Activated B cell treated with CpG ODN at 0.5 μM for 24 hours (primary cell): ENCODE results near the gene ATF7. TPM values are rescaled to one million over a fixed set of nuclear protein-coding genes. Genes with fewer than 3 reads are reported as not detected.

Experiments
- ATAC-seq: fragments of 200-7000 bp; cut with Tn5 transposase; one replicate; pipeline ENCODE4 v1.10.0; 2021; ENCODE audit warnings: low read depth, mild to moderate bottlenecking, moderate library complexity
- CTCF ChIA-PET: fragments of 350-600 bp; sonication (Branson Sonifier 250); formaldehyde crosslinking; loops from one replicate; lab custom pipeline; 2021; ENCODE audit warnings: antibody characterized with exemption; lab: Charles Lee
- POLR2A ChIA-PET: fragments of 350-600 bp; sonication (Branson Sonifier 250); formaldehyde crosslinking; loops from one replicate; lab custom pipeline; 2021; ENCODE audit warnings: antibody characterized with exemption; lab: Charles Lee
- DNase-seq: peaks from one replicate; pipeline ENCODE4 v3.0.0; 2022
- H3K27ac Mint-ChIP-seq: one replicate; pipeline ENCODE4 v1.8.0; 2020; ENCODE audit warnings: mixed read lengths
- H3K27me3 Mint-ChIP-seq: one replicate; pipeline ENCODE4 v1.8.0; 2021; ENCODE audit warnings: mixed read lengths
- H3K36me3 Mint-ChIP-seq: one replicate; pipeline ENCODE4 v1.8.0; 2021; ENCODE audit warnings: low read depth, mixed read lengths
- H3K4me1 Mint-ChIP-seq: one replicate; pipeline ENCODE4 v1.8.0; 2021; ENCODE audit warnings: mixed read lengths
- H3K4me3 Mint-ChIP-seq: one replicate; pipeline ENCODE4 v1.8.0; 2020; ENCODE audit warnings: mild to moderate bottlenecking, mixed read lengths
- H3K9me3 Mint-ChIP-seq: one replicate; pipeline ENCODE4 v1.8.0; 2020; ENCODE audit warnings: mixed read lengths
- intact Hi-C: fragments of 100-400 bp; cut with micrococcal nuclease; formaldehyde crosslinking; loops from one replicate; pipeline ENCODE4 v1.15.1; 2024
- total RNA-seq: library from RNA; stranded (reverse); gene quantifications from 2 replicates; pipeline ENCODE4 v1.2.3, GENCODE V29; 2022
- TF ChIP-seq, protein P1 (sequence below): fragments of 200-600 bp; IDR thresholded peaks from one replicate; pipeline ENCODE4 v1.8.0; 2022; ENCODE audit warnings: antibody characterized with exemption, mild to moderate bottlenecking

The ATF7 gene
- total RNA-seq, 1 donor from 2014 or later: 36.8 TPM

DNA sequence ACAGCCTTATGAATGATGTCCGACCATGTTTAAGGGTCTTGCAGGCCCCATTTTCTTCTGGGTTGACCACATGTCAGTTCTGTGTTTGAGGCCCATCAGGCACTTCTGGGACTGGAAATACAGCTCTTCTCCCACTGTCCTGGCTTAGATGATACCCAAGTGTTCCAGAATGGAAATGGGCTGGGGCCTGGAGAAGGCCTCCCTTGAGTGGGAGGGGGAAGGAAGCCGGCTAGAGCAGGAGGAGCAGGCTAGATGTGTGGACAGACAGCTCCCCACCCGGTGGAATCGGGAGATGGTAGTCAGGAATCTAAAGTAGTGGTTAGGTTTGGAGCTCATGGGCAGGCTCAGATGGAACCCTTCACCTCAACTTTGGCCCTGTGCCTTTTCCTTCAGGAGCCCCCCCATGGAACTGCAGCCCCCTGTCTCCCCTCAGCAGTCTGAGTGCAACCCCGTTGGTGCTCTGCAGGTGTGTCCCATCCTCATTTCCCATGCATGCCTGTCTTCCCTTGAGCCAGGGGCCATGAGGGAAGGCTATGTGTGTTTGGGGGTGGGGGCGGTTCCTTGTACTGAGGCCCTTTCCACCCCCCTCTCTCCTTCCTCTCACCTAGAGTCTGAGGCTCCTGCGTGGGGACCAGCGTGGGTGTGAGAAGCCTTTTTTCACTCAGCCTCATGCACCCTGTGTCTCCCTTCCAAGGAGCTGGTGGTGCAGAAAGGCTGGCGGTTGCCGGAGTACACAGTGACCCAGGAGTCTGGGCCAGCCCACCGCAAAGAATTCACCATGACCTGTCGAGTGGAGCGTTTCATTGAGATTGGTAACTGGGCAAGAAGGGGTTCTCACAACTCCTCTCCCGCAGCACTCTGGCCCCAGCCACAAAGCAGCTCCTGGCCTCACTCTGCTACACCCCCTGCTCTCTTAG is 121.9 kb downstream of the ATF7 start:
- DNase-seq: no peak
- TF ChIP-seq, protein P1, sequence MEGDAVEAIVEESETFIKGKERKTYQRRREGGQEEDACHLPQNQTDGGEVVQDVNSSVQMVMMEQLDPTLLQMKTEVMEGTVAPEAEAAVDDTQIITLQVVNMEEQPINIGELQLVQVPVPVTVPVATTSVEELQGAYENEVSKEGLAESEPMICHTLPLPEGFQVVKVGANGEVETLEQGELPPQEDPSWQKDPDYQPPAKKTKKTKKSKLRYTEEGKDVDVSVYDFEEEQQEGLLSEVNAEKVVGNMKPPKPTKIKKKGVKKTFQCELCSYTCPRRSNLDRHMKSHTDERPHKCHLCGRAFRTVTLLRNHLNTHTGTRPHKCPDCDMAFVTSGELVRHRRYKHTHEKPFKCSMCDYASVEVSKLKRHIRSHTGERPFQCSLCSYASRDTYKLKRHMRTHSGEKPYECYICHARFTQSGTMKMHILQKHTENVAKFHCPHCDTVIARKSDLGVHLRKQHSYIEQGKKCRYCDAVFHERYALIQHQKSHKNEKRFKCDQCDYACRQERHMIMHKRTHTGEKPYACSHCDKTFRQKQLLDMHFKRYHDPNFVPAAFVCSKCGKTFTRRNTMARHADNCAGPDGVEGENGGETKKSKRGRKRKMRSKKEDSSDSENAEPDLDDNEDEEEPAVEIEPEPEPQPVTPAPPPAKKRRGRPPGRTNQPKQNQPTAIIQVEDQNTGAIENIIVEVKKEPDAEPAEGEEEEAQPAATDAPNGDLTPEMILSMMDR: no peak
- intact Hi-C loops: loop anchor here (10.0 kb wide), 2 partner anchors 289 to 459 kb away; no protein-coding TSS in a partner anchor
- H3K27ac Mint-ChIP-seq: no peak overlapping the region
- no peaks in the 10 kb centered on the region for H3K27me3 Mint-ChIP-seq
- no peak overlapping the region for H3K4me3 Mint-ChIP-seq
- H3K36me3 Mint-ChIP-seq: peaks cover 30% of the 10 kb centered on the region
- ChIA-PET CTCF (no interaction called here), POLR2A (interaction anchor here (0.5 to 0.7 kb wide), 2 partner anchors 339 to 548 kb away, joined by 3 read pairs; no protein-coding TSS in a partner anchor)
- peaks cover 36% of the 10 kb centered on the region for H3K4me1 Mint-ChIP-seq
- no peaks in the 10 kb centered on the region for H3K9me3 Mint-ChIP-seq
- no peak for ATAC-seq

DNA sequence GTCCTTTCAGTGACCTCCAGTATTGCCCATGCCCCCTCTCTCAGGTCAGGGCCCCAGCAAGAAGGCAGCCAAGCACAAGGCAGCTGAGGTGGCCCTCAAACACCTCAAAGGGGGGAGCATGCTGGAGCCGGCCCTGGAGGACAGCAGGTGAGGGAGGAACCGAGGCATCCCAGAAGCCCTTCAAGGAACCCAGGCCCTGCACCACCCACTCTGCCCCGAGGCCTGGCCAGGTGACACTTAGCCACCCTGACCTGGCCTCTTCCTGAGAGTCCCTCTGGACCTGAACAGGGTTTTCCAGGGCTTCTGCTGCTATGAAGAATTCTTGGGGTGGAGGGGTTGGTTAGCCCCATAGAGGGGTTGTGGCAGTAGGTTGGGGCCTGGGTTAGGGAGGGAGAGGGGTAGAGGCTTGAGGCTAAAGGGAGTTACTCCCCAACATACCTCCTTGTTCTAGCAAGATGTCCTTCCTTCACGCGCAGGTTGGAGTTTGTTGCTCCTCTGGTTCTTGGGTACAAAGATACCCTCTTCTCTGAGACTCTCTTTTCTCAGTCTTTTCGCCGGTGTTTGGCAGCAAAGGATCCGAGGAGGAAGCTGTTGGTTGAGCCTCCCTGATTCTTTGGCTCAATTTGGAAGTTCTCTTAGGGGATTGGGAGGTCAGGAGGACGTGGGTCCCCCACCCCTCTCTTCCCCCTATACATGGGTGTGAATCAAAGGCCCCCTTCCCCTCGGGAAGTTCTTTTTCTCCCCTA is 123.0 kb downstream of the ATF7 start:
- Mint-ChIP-seq H3K27me3 (no peaks in the 10 kb centered on the region), H3K27ac (no peak overlapping the region), H3K4me3 (peak overlapping the region; percentile 24), H3K36me3 (peaks cover 30% of the 10 kb centered on the region), H3K9me3 (no peaks in the 10 kb centered on the region), H3K4me1 (peaks cover 38% of the 10 kb centered on the region)
- ChIA-PET CTCF (no interaction called here), POLR2A (no interaction called here)
- no peak for DNase-seq
- intact Hi-C loops: loop anchor here (10.0 kb wide), 2 partner anchors 288 to 458 kb away; no protein-coding TSS in a partner anchor
- TF ChIP-seq, protein P1: no peak
- no peak for ATAC-seq

DNA sequence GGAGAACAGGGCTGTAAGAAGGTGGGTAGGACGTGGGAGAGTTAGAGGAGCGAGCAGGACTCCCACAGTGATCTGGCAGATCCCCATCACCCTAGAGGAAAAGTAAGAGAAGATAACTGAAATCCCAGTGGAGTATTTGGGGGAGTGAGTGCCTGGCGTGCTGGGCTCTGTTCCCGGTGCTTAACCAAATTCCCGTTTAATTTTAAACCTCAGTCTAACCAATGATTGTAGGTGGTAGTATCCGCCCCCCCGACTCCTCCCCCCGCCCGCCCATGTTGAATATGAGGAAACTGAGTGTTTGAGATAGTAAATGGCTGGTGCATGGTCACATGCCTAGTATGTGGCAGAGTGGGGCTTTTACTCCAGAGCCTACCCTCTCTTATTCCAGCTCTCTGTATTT is 123.9 kb downstream of the ATF7 start:
- Mint-ChIP-seq H3K4me3 (peak overlapping the region; percentile 11), H3K9me3 (no peaks in the 10 kb centered on the region), H3K27me3 (no peaks in the 10 kb centered on the region), H3K36me3 (peaks cover 30% of the 10 kb centered on the region), H3K27ac (no peak overlapping the region), H3K4me1 (peaks cover 36% of the 10 kb centered on the region)
- DNase-seq (no peak), ATAC-seq (no peak)
- TF ChIP-seq, protein P1: no peak
- ChIA-PET CTCF (no interaction called here), POLR2A (interaction anchor here (2.0 kb wide), 1 partner anchor 181 kb away, joined by 20 read pairs; the partner anchor contains the start of gene AAAS)
- intact Hi-C loops: loop anchor here (10.0 kb wide), 2 partner anchors 288 to 458 kb away; no protein-coding TSS in a partner anchor

- ChIA-PET CTCF (interaction anchor here (0.6 to 1.5 kb wide), 4 partner anchors 44 to 181 kb away, joined by 3 to 7 read pairs (median 4); partner anchors contain the start of gene AAAS), POLR2A (interaction anchor here (0.5 to 3.2 kb wide), 36 partner anchors 7 to 1464 kb away, joined by 3 to 53 read pairs (median 7); partner anchors contain the start of genes AAAS, ATP5MC2, CBX5 and CSAD)
- TF ChIP-seq, protein P1: no peak
- Mint-ChIP-seq H3K9me3 (no peaks in the 10 kb centered on the region), H3K36me3 (peaks cover 27% of the 10 kb centered on the region), H3K4me1 (peaks cover 36% of the 10 kb centered on the region), H3K27me3 (no peaks in the 10 kb centered on the region), H3K4me3 (peak overlapping the region; percentile 92), H3K27ac (peak overlapping the region; percentile 96)
- intact Hi-C loops: loop anchor here (1.0 to 10.0 kb wide), 7 partner anchors 8 to 457 kb away; partner anchors contain the start of genes AAAS, ATF7 and CALCOCO1
- ATAC-seq (no peak), DNase-seq (no peak)
Measured at GRCh38 chr12:53501615-53502181, 124.5 kb downstream of the ATF7 start.
